T follicular helper cell (primary cell): ENCODE results near the gene B4GALNT1.
"Not testable (repeated sequence)": the region's sequence is repeated elsewhere in the genome, so short reads cannot be mapped to it uniquely, and the experiment has no call there.

ENCODE experiments used
- DNase-seq: peaks from one replicate; pipeline ENCODE4 v3.0.0-alpha.2; 2020; ENCODE audit warnings: low read depth

The B4GALNT1 gene

DNA sequence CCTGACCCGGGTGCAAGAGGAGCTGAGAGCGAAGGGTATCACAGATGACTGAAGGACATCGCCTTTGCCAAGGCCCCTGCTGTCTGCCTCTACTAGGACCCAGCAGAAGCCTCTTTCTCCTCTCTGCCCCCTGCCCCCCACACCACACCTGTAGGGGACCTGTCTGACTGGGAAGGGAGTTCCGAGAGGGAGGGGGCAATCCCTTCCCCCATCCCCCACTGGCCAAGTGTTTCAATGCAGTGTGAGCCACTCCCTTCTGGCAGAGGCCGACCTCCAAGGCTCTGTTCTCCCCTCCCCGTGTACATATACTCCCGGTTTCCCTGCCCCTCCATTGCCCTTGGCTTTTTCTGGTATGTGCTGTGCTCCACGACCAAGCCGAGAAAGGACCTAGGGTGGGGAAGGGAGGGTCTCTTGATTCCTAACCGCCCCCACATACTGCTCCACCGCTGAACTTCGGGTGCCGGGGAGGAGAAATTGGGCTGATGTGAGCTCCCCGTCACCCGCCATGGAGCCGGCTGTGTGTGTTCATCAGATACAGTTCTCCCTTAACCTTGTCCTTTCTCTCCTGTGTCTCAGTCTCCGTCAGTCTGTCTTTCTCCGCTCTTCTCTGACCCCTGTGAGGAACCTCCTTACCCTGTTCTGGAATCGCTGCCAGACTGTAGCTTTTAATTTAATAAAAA is 23.8 kb downstream of the B4GALNT1 start:
- DNase-seq = no peak

GRCh38 chr12:57607958-57608663 is 24.9 kb downstream of the B4GALNT1 start:
- no peak for DNase-seq

- DNase-seq = no peak
These were observed 26.2 kb downstream of the B4GALNT1 start for GRCh38 chr12:57606821-57607220.

DNA sequence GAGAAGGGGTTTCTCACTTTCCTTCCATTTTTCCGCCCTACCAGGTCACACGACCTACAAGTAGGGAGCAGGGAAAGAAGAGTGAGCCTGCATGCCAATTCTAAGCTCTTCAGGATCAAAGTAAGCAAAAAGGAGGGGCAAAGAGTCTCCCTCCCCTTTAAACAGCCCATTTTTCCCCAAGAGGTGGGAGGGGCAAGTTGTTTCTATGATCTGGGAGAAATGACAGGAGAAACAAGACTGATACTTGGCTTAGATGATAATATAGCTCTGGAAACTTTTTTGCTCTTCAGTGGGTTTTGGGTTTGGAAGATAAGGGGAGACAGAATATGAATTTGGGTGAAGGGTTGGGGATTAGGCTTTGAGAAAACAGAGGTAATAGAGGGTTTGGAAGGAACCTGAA is 26.6 kb downstream of the B4GALNT1 start:
- no peak for DNase-seq

GRCh38 chr12:57605811-57606311 is 27.1 kb downstream of the B4GALNT1 start:
- no peak for DNase-seq

- no peak for DNase-seq
These were observed 27.8 kb downstream of the B4GALNT1 start for GRCh38 chr12:57604992-57605810.

- DNase-seq = no peak
These were observed 28.5 kb downstream of the B4GALNT1 start, which contains the start of gene DTX3 for GRCh38 chr12:57604454-57604991. TSS of gene DTX3 (plus strand) at chr12:57604824. CDS start at chr12:57606518, 1,694 bp downstream.

GRCh38 chr12:57603815-57604453 is 29.1 kb downstream of the B4GALNT1 start:
- no peak for DNase-seq

DNA sequence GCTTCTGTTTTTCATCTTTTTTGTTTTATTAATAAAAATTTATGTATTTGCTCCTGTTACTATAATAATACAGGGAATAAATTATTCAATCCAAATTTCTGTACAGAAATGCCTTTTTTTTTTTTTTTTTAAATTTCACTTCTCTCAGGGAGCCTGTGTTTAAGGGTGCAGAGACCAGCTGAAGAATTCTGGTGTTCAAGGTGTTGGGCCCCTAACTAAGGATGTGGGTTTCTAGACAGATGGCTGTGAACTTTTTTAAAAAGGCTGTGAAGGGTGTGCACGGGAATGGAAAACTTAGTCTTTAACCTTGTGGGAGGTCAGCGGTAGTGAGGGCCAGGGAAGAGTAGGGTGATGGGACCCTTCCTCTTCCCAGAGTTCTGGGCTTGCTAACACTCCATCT is 29.7 kb downstream of the B4GALNT1 start:
- no peak for DNase-seq

DNA sequence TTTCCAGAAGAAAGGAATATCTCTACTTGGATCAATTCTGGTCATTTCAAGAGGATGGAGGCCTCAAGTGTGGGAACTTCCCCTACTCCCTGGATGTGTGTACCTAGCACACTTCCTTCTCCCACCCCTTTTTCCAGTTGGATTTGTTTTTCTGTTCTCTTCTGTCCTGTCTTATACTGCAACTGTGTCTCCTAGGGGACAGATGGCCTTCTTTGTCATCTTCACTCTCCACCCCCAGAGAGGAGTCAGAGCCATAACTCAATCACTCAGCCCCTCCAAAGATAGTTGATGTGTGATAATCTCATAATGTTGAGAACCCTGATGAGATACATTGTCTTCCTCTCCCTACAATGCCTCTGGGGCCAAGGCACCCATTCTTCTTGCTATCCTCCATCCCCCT is 30.5 kb downstream of the B4GALNT1 start:
- no peak for DNase-seq

DNA sequence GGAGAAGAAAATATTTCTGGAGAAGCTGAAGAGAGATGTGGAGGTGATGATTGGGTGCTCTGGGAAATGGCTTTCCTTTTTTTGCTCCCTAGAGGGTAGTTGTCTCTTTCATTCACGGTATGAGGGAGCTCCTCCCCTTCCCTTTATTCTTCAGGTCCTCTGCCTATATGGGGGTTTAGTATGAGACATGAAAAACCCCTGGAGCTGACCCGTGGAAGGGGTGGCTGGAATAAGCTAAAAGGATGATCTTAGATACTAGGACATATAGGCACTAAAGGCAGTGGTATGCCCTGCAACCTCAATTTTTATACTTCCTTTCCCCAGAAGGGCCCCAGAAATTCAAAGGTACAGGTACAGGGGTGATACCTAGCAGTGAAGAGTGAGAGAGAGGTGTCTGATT is 32.6 kb downstream of the B4GALNT1 start:
- no peak for DNase-seq

- DNase-seq = no peak
These were observed 39.8 kb downstream of the B4GALNT1 start for GRCh38 chr12:57593187-57593586.

- no peak for DNase-seq
These were observed 40.3 kb downstream of the B4GALNT1 start for GRCh38 chr12:57592551-57593165.

DNA sequence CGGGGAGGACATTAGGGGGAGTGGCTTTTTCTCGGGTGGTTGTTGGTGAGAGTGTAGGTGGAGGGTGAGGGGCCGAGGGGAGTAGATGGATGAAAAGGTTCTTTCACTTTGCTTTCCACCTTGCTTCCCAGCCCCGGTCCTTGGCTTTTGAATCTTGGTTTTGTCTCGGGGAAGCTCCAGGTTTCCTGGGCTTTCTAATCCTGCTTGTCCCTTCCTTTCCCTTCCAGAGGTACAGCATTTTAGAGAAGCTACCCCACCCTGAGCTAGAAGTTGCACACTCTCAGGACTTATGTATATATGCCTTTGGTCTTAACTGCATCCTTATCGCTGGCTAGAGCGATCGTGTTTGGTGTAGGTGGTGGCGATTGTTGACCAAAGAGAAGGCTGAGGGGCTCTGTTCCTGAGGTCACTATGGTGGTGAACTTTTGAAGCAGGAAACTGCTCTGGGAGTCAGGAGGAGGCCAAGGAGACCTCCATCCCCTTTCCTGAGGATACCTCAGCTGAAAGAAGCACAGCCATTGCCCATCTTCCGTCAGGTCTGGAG is 41.1 kb downstream of the B4GALNT1 start:
- DNase-seq = no peak

- DNase-seq = peak; percentile 65
These were observed 41.9 kb downstream of the B4GALNT1 start, which contains the start of gene PIP4K2C for GRCh38 chr12:57590864-57591781. TSS of gene PIP4K2C (plus strand) at chr12:57591192. CDS start at chr12:57591290, 98 bp downstream.

DNA sequence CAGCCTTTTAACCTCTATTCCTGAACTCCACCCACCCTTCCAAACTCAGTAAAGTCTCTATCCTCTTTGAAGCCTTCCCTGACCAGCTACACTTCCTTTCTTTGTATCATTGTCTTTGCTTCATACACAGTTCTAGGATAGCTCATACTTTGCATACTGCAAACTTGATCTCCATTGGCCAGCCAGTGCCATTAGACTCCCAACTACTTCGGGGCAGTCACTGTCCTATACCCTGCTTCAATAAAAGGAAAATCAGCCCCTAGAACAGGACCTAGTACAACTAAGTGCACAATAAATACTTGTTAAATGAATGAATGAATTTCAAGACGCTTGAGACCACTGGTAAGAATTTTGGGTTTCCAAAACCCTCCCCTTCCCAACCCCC is 42.5 kb downstream of the B4GALNT1 start:
- DNase-seq = no peak

- not testable (repeated sequence) for DNase-seq
These were observed 43.9 kb downstream of the B4GALNT1 start for GRCh38 chr12:57588951-57589610.

GRCh38 chr12:57586832-57587429 is 46.1 kb downstream of the B4GALNT1 start:
- DNase-seq = no peak

- DNase-seq = no peak
These were observed 46.9 kb downstream of the B4GALNT1 start for GRCh38 chr12:57586128-57586527.
